Thymus (tissue), 11 donors: Measurements from ENCODE around the gene COMMD1. TPM values are rescaled to one million over a fixed set of nuclear protein-coding genes. Genes with fewer than 3 reads are reported as not detected.
"Not testable (repeated sequence)": the region's sequence is repeated elsewhere in the genome, so short reads cannot be mapped to it uniquely, and the experiment has no call there.

Source experiments
- DNase-seq, 9 donors: peaks; one replicate each; pipeline ENCODE4 v3.0.0-alpha.2; 2013; ENCODE audit warnings: low spot score in 9 of 9, low read depth in 6 of 9, missing footprints in 1 of 9
- H3K27ac ChIP-seq, 2 donors: one replicate each; pipeline ENCODE4 v1.5.1; 2013; ENCODE audit warnings: control low read depth in 1 of 2, low read depth in 1 of 2, low read length in 1 of 2, mild to moderate bottlenecking in 1 of 2, moderate library complexity in 1 of 2
- H3K27me3 ChIP-seq, 2 donors: one replicate each; pipeline ENCODE4 v1.5.1; 2013; ENCODE audit warnings: low read length in 1 of 2; ENCODE audit not compliant: control insufficient read depth in 2 of 2, insufficient read depth in 1 of 2
- H3K36me3 ChIP-seq, 2 donors: one replicate each; pipeline ENCODE4 v1.5.1; 2013; ENCODE audit warnings: low read length in 1 of 2, mild to moderate bottlenecking in 1 of 2, moderate library complexity in 1 of 2; ENCODE audit not compliant: control insufficient read depth in 2 of 2, insufficient read depth in 2 of 2
- H3K4me1 ChIP-seq, 2 donors: one replicate each; pipeline ENCODE4 v1.5.1; 2013; ENCODE audit warnings: low read length in 2 of 2; ENCODE audit not compliant: control insufficient read depth in 2 of 2, insufficient read depth in 2 of 2
- H3K4me3 ChIP-seq, 2 donors: one replicate each; pipeline ENCODE4 v1.5.1; 2013; ENCODE audit warnings: low read length in 2 of 2, control low read depth in 1 of 2, mild to moderate bottlenecking in 1 of 2
- H3K9me3 ChIP-seq, 2 donors: one replicate each; pipeline ENCODE4 v1.5.1; 2013; ENCODE audit warnings: low read length in 1 of 2, mild to moderate bottlenecking in 1 of 2; ENCODE audit not compliant: control insufficient read depth in 2 of 2, insufficient read depth in 1 of 2
- WGBS: extraction: QIAGEN DNeasy Blood & Tissue Kit; methylation state at CpG from one replicate; pipeline ENCODE4 v1.1.7; 2013; 5-methylcytosine and 5-hydroxymethylcytosine counted together
- polyA plus RNA-seq: library from polyadenylated mRNA; stranded (reverse); fragments of 200-250 nt; gene quantifications from one replicate; pipeline ENCODE4 v1.2.3, GENCODE V29; 2013
- total RNA-seq: library from RNA; stranded (reverse); fragments of 120-200 nt; gene quantifications from one replicate; pipeline ENCODE4 v1.2.4, GENCODE V29; 2013
- donor health status: healthy.

COMMD1 gene
- total and polyA plus RNA-seq, 2 donors = 39.9 to 45.1 TPM

DNA sequence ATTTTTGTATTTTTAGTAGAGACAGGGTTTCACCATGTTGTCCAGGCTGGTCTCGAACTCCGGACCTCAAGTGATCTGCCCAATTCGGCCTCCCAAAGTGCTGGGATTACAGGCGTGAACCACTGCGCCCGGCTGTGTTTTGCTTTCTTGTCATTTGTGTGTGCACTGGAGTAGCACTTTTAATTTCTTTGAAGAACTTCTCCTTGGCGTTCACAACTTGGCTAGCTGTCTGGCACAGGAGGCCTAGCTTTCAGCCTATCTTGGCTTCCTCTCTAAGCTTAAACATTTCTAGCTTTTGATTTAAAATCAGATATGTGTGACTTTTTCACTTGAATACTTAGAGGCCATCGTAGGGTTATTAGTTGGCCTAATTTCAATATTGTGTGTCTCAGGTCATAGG lies 93.0 kb downstream of the COMMD1 start:
- Histone ChIP-seq H3K27ac (no peak overlapping the region), H3K36me3 (no peaks in the 10 kb centered on the region), H3K9me3 (no peaks in the 10 kb centered on the region), H3K4me3 (no peak overlapping the region), H3K27me3 (no peaks in the 10 kb centered on the region), H3K4me1 (peaks cover 0 to 5% of the 10 kb centered on the region in 2 donors)
- WGBS = 97% methylated on average over 8 of the region's 8 CpGs
- DNase-seq = no peak

DNA sequence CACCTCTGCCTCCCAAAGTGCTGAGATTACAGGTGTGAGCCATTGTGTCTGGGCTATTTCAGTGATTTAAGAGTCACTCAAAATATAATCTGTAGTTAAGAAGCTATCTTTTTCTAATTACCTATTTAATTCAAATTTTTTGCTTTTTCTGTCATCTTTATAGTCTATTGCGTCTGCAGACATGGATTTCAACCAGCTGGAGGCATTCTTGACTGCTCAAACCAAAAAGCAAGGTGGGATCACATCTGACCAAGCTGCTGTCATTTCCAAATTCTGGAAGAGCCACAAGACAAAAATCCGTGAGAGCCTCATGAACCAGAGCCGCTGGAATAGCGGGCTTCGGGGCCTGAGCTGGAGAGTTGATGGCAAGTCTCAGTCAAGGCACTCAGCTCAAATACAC lies 95.1 kb downstream of the COMMD1 start:
- no peaks in the 10 kb centered on the region for H3K27me3 ChIP-seq
- peaks cover 0 to 3% of the 10 kb centered on the region in 2 donors for H3K4me1 ChIP-seq
- H3K27ac ChIP-seq = no peak overlapping the region
- H3K9me3 ChIP-seq = no peaks in the 10 kb centered on the region
- H3K4me3 ChIP-seq = no peak overlapping the region
- no peak for DNase-seq
- H3K36me3 ChIP-seq = no peaks in the 10 kb centered on the region
- WGBS = 99% methylated on average over 5 of the region's 5 CpGs

DNA sequence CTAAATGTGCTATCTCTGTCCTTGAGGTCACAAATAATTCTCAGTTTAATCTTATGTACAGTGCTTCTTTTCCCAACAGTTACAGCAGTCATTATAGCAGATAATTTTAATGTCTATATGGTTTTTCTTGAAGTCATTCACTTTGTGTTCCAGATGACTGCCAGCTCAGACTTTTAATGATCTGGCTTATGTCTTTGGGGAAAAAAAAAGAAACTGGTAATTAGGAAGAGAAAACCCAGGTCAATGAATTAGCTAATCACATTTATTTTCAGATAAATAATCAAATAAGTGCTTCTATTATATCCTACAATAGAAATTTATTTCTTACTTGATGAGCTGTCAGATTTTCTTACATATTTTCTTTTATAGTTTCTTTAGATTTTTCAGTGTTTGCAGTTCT lies 96.0 kb downstream of the COMMD1 start:
- Histone ChIP-seq H3K4me3 (no peak overlapping the region), H3K27ac (no peak overlapping the region), H3K36me3 (no peaks in the 10 kb centered on the region), H3K9me3 (no peaks in the 10 kb centered on the region), H3K27me3 (no peaks in the 10 kb centered on the region), H3K4me1 (no peaks in the 10 kb centered on the region)
- no peak for DNase-seq

GRCh38 chr2:62004428-62004827 lies 99.0 kb downstream of the COMMD1 start:
- not testable (repeated sequence) for H3K27me3 ChIP-seq, H3K27ac ChIP-seq
- WGBS = 90% methylated on average over 5 of the region's 5 CpGs

GRCh38 chr2:62007555-62007954 lies 102.1 kb downstream of the COMMD1 start:
- H3K36me3 ChIP-seq = no peaks in the 10 kb centered on the region
- WGBS = over 99% methylated on average over 3 of the region's 3 CpGs
- no peak overlapping the region for H3K4me3 ChIP-seq
- no peaks in the 10 kb centered on the region for H3K27me3 ChIP-seq
- no peak for DNase-seq
- H3K9me3 ChIP-seq = no peaks in the 10 kb centered on the region
- no peaks in the 10 kb centered on the region for H3K4me1 ChIP-seq
- no peak overlapping the region for H3K27ac ChIP-seq

More at GRCh38 chr2:62004428-62004827, 99.0 kb downstream of the COMMD1 start:
- DNase-seq, H3K4me1 ChIP-seq, H3K9me3 ChIP-seq, H3K4me3 ChIP-seq, H3K36me3 ChIP-seq: not testable (repeated sequence)

DNA sequence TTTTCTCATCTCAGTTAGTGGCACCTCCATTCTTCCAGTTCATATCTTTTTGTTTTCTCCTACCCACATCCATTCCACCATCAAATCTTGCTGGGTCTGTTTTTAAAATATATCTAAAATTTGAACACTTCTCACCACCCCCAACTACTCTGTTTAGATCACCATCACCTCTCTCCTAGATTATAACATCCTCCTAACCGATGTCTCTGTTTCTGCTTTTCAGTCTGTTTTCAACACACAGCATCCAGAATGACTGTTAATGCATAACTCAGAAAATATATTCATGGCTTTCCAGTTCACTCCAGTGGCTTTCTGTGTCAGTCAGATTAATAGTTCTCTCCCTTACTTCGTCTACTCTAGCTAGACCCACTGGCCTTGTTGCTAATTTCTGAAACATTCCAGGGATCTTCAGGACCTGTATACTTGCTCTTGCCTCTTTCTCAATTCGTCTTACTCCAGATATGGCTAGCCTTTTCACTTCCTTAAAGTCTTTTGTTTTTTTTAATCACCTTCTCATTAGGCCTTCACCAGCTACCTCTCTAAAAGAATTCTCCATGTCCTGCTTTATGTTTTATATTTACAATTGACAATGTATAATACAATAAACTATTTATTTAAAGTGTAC lies 105.3 kb downstream of the COMMD1 start:
- DNase-seq = no peak
- H3K9me3 ChIP-seq = no peaks in the 10 kb centered on the region
- no peaks in the 10 kb centered on the region for H3K27me3 ChIP-seq
- WGBS = 90% methylated on average over 3 of the region's 3 CpGs
- no peaks in the 10 kb centered on the region for H3K36me3 ChIP-seq
- no peaks in the 10 kb centered on the region for H3K4me1 ChIP-seq
- H3K4me3 ChIP-seq = no peak overlapping the region
- no peak overlapping the region for H3K27ac ChIP-seq

DNA sequence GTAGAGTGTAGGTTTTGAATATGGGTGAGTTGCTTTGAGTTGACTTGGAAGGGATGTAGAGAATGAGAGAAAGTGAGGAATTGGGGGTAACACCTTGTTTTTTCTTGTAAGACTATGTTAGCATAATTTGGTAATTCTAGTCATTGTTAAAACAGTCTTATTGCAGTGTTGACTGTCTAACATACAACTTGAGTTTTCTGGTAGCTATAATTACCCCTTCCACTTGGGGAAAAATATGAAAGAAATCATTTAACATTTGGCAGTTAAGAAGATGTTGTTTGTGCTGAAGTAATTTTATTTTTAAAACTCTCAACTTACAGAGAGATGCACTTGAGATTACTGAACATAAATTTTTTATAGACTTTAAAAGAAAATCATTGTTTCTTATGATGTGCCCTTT lies 108.2 kb downstream of the COMMD1 start:
- no peak for DNase-seq
- H3K4me1 ChIP-seq = no peaks in the 10 kb centered on the region
- no peaks in the 10 kb centered on the region for H3K9me3 ChIP-seq
- H3K27me3 ChIP-seq = no peaks in the 10 kb centered on the region
- H3K36me3 ChIP-seq = no peaks in the 10 kb centered on the region
- no peak overlapping the region for H3K4me3 ChIP-seq
- no peak overlapping the region for H3K27ac ChIP-seq

- peak in 1 of 9 donors; percentile 15 for DNase-seq
- no peaks in the 10 kb centered on the region for H3K36me3 ChIP-seq
- no peaks in the 10 kb centered on the region for H3K9me3 ChIP-seq
- no peaks in the 10 kb centered on the region for H3K27me3 ChIP-seq
- no peak overlapping the region for H3K4me3 ChIP-seq
- 69% methylated on average over 2 of the region's 2 CpGs for WGBS
- no peak overlapping the region for H3K27ac ChIP-seq
- H3K4me1 ChIP-seq = no peaks in the 10 kb centered on the region
Measured at GRCh38 chr2:62014102-62014501, 108.6 kb downstream of the COMMD1 start.

- Histone ChIP-seq H3K4me1 (no peaks in the 10 kb centered on the region), H3K27ac (no peak overlapping the region), H3K27me3 (no peaks in the 10 kb centered on the region), H3K36me3 (no peaks in the 10 kb centered on the region), H3K4me3 (no peak overlapping the region), H3K9me3 (no peaks in the 10 kb centered on the region)
- DNase-seq = no peak
- 94% methylated on average over 1 of the region's 1 CpG for WGBS
Measured at GRCh38 chr2:62016957-62017356, 111.5 kb downstream of the COMMD1 start.

- no peaks in the 10 kb centered on the region for H3K36me3 ChIP-seq
- no peak for DNase-seq
- H3K4me3 ChIP-seq = no peak overlapping the region
- H3K27me3 ChIP-seq = no peaks in the 10 kb centered on the region
- 97% methylated on average over 3 of the region's 3 CpGs for WGBS
- no peak overlapping the region for H3K27ac ChIP-seq
- H3K4me1 ChIP-seq = no peaks in the 10 kb centered on the region
- H3K9me3 ChIP-seq = peaks cover 0 to 4% of the 10 kb centered on the region in 2 donors
Measured at GRCh38 chr2:62029910-62030309, 124.4 kb downstream of the COMMD1 start.
